Liver (tissue), 3 donors: ENCODE results near the gene CCL22.

Source experiments
- HNF4A ChIP-seq, 2 donors: conservative IDR thresholded peaks; 2 replicates each; pipeline ENCODE4 v1.6.1; 2016; ENCODE audit warnings: antibody characterized with exemption in 2 of 2, mild to moderate bottlenecking in 2 of 2
- NR2F2 ChIP-seq: IDR thresholded peaks from 2 replicates; pipeline ENCODE4 v1.6.1; 2016; ENCODE audit warnings: antibody characterized with exemption
- RXRA ChIP-seq, 2 donors: IDR thresholded peaks; 2 replicates each; pipeline ENCODE4 v1.6.1; 2017 to 2018; ENCODE audit warnings: antibody characterized with exemption in 2 of 2, mild to moderate bottlenecking in 1 of 2
- TAF1 ChIP-seq: conservative IDR thresholded peaks from 2 replicates; pipeline ENCODE4 v1.6.1; 2016; ENCODE audit warnings: antibody characterized with exemption, mild to moderate bottlenecking
- TF ChIP-seq, protein P1 (sequence below): fragments of 150-350 bp; IDR thresholded peaks from 2 replicates; pipeline ENCODE4 v1.5.1; 2017; ENCODE audit warnings: improper control_type of control experiment, low read depth, low read length; ENCODE audit not compliant: missing input control
- TF ChIP-seq, protein P2 (sequence below): IDR thresholded peaks from 2 replicates; pipeline ENCODE4 v1.6.1; 2016; ENCODE audit warnings: antibody characterized with exemption
- TF ChIP-seq, protein P3 (sequence below): IDR thresholded peaks from 2 replicates; pipeline ENCODE4 v1.6.1; 2016; ENCODE audit warnings: antibody characterized with exemption
- donor health status: healthy.
- donor health status: healthy.

DNA sequence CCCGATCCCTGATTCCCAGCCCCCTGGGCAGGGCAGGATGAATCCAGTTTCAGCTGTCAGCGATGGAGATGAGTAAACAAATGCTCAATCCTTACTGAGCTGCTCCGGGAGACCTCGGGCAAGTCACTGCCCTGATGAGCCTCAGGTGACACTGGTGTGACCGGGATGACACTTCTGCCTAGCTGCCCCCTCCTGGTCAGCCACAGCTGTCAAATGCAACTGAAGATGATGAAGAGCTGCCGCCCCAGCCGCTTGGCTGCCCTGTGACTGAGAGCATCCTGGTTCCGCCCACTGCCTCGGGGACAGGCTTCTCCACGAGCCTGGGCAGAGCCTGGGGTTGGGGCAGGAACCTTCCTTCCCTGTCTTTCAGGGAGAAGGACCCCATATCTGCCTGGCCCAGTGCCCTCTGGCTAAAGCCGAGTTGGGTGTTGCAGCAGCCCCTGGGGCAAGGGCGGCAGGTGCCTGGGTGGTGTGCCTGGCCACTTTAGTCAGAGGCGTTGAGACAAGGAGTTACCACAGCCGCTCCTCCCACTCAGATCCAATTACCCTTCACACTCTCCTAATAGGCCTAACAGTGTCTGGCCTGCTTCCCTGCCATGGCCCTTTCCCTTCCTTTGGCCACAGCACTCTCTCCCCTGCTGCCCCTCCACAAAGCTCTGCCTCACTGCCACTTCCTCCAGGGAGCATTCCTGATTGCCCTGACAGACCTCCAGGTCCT is 51.4 kb downstream of the CCL22 start:
- TF ChIP-seq, protein P1, sequence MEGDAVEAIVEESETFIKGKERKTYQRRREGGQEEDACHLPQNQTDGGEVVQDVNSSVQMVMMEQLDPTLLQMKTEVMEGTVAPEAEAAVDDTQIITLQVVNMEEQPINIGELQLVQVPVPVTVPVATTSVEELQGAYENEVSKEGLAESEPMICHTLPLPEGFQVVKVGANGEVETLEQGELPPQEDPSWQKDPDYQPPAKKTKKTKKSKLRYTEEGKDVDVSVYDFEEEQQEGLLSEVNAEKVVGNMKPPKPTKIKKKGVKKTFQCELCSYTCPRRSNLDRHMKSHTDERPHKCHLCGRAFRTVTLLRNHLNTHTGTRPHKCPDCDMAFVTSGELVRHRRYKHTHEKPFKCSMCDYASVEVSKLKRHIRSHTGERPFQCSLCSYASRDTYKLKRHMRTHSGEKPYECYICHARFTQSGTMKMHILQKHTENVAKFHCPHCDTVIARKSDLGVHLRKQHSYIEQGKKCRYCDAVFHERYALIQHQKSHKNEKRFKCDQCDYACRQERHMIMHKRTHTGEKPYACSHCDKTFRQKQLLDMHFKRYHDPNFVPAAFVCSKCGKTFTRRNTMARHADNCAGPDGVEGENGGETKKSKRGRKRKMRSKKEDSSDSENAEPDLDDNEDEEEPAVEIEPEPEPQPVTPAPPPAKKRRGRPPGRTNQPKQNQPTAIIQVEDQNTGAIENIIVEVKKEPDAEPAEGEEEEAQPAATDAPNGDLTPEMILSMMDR: no peak
- TF ChIP-seq, protein P2, sequence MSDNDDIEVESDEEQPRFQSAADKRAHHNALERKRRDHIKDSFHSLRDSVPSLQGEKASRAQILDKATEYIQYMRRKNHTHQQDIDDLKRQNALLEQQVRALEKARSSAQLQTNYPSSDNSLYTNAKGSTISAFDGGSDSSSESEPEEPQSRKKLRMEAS: no peak
- TF ChIP-seq RXRA (IDR thresholded peaks at IDR 0.05): no peak
- TF ChIP-seq, protein P3, sequence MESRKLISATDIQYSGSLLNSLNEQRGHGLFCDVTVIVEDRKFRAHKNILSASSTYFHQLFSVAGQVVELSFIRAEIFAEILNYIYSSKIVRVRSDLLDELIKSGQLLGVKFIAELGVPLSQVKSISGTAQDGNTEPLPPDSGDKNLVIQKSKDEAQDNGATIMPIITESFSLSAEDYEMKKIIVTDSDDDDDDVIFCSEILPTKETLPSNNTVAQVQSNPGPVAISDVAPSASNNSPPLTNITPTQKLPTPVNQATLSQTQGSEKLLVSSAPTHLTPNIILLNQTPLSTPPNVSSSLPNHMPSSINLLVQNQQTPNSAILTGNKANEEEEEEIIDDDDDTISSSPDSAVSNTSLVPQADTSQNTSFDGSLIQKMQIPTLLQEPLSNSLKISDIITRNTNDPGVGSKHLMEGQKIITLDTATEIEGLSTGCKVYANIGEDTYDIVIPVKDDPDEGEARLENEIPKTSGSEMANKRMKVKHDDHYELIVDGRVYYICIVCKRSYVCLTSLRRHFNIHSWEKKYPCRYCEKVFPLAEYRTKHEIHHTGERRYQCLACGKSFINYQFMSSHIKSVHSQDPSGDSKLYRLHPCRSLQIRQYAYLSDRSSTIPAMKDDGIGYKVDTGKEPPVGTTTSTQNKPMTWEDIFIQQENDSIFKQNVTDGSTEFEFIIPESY: no peak
- TF ChIP-seq HNF4A (conservative IDR thresholded peaks at IDR 0.05): no peak
- no peak for TF ChIP-seq TAF1
- no peak for TF ChIP-seq NR2F2
